ENCODE results near the gene TRPV5. TPM values are rescaled to one million over a fixed set of nuclear protein-coding genes. Genes with fewer than 3 reads are reported as not detected.

TRPV5 gene
- total and polyA plus RNA-seq, 2 donors, result 0.26 TPM; not detected in 1

- DNase-seq (ENCODE audit: extremely low spot score), result no peak
- 79% methylated on average over 14 of the region's 14 CpGs for WGBS
These were observed 68.4 kb downstream of the TRPV5 start for GRCh38 chr7:142864980-142865747.

GRCh38 chr7:142863891-142864685 lies 69.5 kb downstream of the TRPV5 start:
- Histone ChIP-seq H3K4me3 (ENCODE audit: low read depth, low read length) (no peak overlapping the region), H3K4me1 (ENCODE audit: insufficient read depth) (no peaks in the 10 kb centered on the region), H3K27ac (ENCODE audit: low read depth) (no peak overlapping the region), H3K36me3 (ENCODE audit: insufficient read depth) (peaks cover 2% of the 10 kb centered on the region)
- no peak for DNase-seq (ENCODE audit: extremely low spot score)
- WGBS, result 93% methylated on average over 37 of the region's 37 CpGs

More at GRCh38 chr7:142864980-142865747, 68.4 kb downstream of the TRPV5 start:
- Histone ChIP-seq H3K4me3 (ENCODE audit: low read depth, low read length) (no peak overlapping the region), H3K4me1 (ENCODE audit: insufficient read depth) (no peaks in the 10 kb centered on the region), H3K36me3 (ENCODE audit: insufficient read depth) (peaks cover 2% of the 10 kb centered on the region), H3K27ac (ENCODE audit: low read depth) (no peak overlapping the region)

DNA sequence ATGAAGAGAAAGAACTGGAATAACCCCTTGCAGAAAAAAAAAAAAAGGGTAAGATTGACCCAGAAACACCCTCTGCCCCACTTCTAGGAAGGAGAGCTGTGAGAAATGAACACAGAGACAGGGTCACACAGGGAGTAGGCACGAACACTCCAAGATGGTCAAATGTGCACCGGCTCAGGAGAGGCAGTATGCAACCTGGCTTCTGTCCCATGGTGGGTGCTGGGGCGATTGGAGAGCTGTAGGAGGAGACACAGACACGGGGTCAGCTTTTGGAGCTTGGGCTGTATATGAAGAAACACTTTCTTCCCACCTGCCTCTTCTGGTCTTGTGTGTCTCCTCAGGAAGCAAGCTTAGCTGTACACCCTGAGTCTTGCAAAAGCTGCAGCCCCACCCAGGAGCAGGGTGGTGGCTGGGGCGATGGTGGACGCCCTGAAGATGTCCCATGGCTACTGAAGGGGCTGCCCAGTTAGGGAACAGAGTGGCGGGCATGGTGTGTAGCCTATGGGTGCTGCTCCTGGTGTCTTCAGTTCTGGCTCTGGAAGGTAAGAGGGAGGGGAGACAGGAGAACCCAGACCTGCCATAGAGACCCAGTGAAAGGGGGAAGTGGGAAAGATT lies 70.7 kb downstream of the TRPV5 start:
- Histone ChIP-seq H3K27ac (ENCODE audit: low read depth) (no peak overlapping the region), H3K4me1 (ENCODE audit: insufficient read depth) (no peaks in the 10 kb centered on the region), H3K4me3 (ENCODE audit: low read depth, low read length) (no peak overlapping the region), H3K36me3 (ENCODE audit: insufficient read depth) (no peaks in the 10 kb centered on the region)
- 90% methylated on average over 7 of the region's 7 CpGs for WGBS
- no peak for DNase-seq (ENCODE audit: extremely low spot score)

GRCh38 chr7:142862351-142862750 lies 71.2 kb downstream of the TRPV5 start:
- Histone ChIP-seq H3K4me1 (ENCODE audit: insufficient read depth) (no peaks in the 10 kb centered on the region), H3K4me3 (ENCODE audit: low read depth, low read length) (no peak overlapping the region), H3K27ac (ENCODE audit: low read depth) (no peak overlapping the region), H3K36me3 (ENCODE audit: insufficient read depth) (no peaks in the 10 kb centered on the region)
- no peak for DNase-seq (ENCODE audit: extremely low spot score)
- WGBS, result 94% methylated on average over 4 of the region's 4 CpGs

- Histone ChIP-seq H3K36me3 (ENCODE audit: insufficient read depth) (no peaks in the 10 kb centered on the region), H3K4me1 (ENCODE audit: insufficient read depth) (no peaks in the 10 kb centered on the region), H3K27ac (ENCODE audit: low read depth) (no peak overlapping the region), H3K4me3 (ENCODE audit: low read depth, low read length) (no peak overlapping the region)
- 87% methylated on average over 3 of the region's 3 CpGs for WGBS
- DNase-seq (ENCODE audit: extremely low spot score), result no peak
These were observed 72.6 kb downstream of the TRPV5 start for GRCh38 chr7:142860968-142861367.

DNA sequence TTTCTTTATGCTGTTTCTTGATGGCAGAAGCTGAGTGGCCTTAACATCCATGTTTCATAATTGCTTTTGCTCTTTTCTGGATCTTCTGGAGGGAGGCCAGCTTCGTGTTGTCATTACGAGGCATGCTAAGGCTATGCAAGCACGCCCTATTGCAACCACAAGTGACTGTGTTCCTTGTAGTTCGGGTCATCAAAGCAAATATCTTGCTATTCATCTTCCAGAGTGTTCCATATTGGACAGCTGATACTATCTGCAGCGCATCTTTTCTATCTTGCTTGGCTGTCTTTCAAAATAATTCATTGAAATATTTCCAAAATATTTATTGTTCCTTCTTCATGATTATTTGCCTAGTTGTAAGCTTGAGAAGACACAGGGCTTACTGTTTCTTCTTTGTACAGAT lies 73.7 kb downstream of the TRPV5 start:
- H3K4me3 ChIP-seq (ENCODE audit: low read depth, low read length), result no peak overlapping the region
- H3K4me1 ChIP-seq (ENCODE audit: insufficient read depth), result no peaks in the 10 kb centered on the region
- H3K36me3 ChIP-seq (ENCODE audit: insufficient read depth), result no peaks in the 10 kb centered on the region
- 17% methylated on average over 5 of the region's 5 CpGs for WGBS
- H3K27ac ChIP-seq (ENCODE audit: low read depth), result no peak overlapping the region
- DNase-seq (ENCODE audit: extremely low spot score), result peak; percentile 17

DNA sequence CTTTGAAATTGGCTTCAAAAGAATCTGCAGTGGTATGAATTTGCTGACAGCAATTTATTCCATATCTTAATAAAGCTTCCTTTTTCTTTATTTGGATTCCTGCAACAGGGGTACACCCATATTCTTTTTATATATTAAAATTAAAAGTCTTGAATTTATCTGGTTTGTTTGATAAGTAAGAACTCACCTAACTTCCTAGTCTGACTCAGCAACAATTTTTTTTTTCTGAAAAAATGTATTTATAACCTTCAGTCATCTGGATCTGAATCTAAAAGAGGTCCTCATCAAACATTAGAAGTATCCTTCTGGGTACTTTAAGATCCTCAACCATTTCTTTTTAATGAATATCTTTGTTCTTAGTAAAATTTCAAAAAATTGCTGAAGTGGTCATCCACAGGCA lies 74.1 kb downstream of the TRPV5 start:
- no peaks in the 10 kb centered on the region for H3K4me1 ChIP-seq (ENCODE audit: insufficient read depth)
- no peak for DNase-seq (ENCODE audit: extremely low spot score)
- no peaks in the 10 kb centered on the region for H3K36me3 ChIP-seq (ENCODE audit: insufficient read depth)
- H3K27ac ChIP-seq (ENCODE audit: low read depth), result no peak overlapping the region
- no peak overlapping the region for H3K4me3 ChIP-seq (ENCODE audit: low read depth, low read length)

Other genes with a start within 250 kb of the TRPV5 start
- gene PRSS1, start 184.3 kb downstream of the TRPV5 start, total RNA-seq, result not detected
- gene PRSS1, start 184.3 kb downstream of the TRPV5 start, polyA plus RNA-seq, result 3.0 TPM
- not detected for gene PRSS2, start 162.8 kb downstream of the TRPV5 start, total RNA-seq
- 3.2 TPM for gene PRSS2, start 162.8 kb downstream of the TRPV5 start, polyA plus RNA-seq
- 10.8 TPM for gene EPHB6, start 78.7 kb downstream of the TRPV5 start, total RNA-seq
- gene EPHB6, start 78.7 kb downstream of the TRPV5 start, polyA plus RNA-seq, result 23.4 TPM
- 0.74 TPM for gene TRPV6, start 48.0 kb downstream of the TRPV5 start, total RNA-seq
- gene TRPV6, start 48.0 kb downstream of the TRPV5 start, polyA plus RNA-seq, result 0.32 TPM
- gene LLCFC1, start 5.7 kb upstream of the TRPV5 start, total RNA-seq, result not detected
- gene LLCFC1, start 5.7 kb upstream of the TRPV5 start, polyA plus RNA-seq, result not detected
- gene KEL, start 28.6 kb upstream of the TRPV5 start, total RNA-seq, result 0.16 TPM
- gene KEL, start 28.6 kb upstream of the TRPV5 start, polyA plus RNA-seq, result 0.18 TPM
- gene OR9A2, start 93.4 kb upstream of the TRPV5 start, total RNA-seq, result 1.1 TPM
- gene OR9A2, start 93.4 kb upstream of the TRPV5 start, polyA plus RNA-seq, result not detected
- not detected for gene OR6V1, start 118.6 kb upstream of the TRPV5 start, total RNA-seq
- not detected for gene OR6V1, start 118.6 kb upstream of the TRPV5 start, polyA plus RNA-seq
- gene PIP, start 198.3 kb upstream of the TRPV5 start, total RNA-seq, result not detected
- not detected for gene PIP, start 198.3 kb upstream of the TRPV5 start, polyA plus RNA-seq
- not detected for gene TAS2R39, start 249.7 kb upstream of the TRPV5 start, total RNA-seq
- not detected for gene TAS2R39, start 249.7 kb upstream of the TRPV5 start, polyA plus RNA-seq

Data from urinary bladder (tissue), 4 donors.